GM06990 (cell line): ENCODE measurements around the gene ADGRG2.

ENCODE experiments used
- DNase-seq: peaks from one replicate; pipeline ENCODE4 v3.0.0-alpha.2; 2011; ENCODE audit not compliant: insufficient read length; ENCODE audit errors: extremely low read depth
- H3K27me3 ChIP-seq: replicated peaks from 2 replicates; pipeline ENCODE4 v1.6.0; 2011; ENCODE audit warnings: low read length; ENCODE audit not compliant: control insufficient read depth, insufficient read depth
- H3K36me3 ChIP-seq: 2 replicates; pipeline ENCODE4 v1.5.1; 2011; ENCODE audit warnings: low read length; ENCODE audit not compliant: control insufficient read depth, insufficient read depth
- H3K4me3 ChIP-seq: replicated peaks from 2 replicates; pipeline ENCODE4 v1.5.1; 2011; ENCODE audit warnings: low read depth, mild to moderate bottlenecking, control low read depth, low read length
- TF ChIP-seq, protein P1 (sequence below): IDR thresholded peaks from 2 replicates; pipeline ENCODE4 v1.5.1; 2011; ENCODE audit warnings: low read length, control low read depth, mild to moderate bottlenecking, inconsistent platforms; ENCODE audit not compliant: insufficient read depth, poor library complexity, severe bottlenecking

The ADGRG2 gene

DNA sequence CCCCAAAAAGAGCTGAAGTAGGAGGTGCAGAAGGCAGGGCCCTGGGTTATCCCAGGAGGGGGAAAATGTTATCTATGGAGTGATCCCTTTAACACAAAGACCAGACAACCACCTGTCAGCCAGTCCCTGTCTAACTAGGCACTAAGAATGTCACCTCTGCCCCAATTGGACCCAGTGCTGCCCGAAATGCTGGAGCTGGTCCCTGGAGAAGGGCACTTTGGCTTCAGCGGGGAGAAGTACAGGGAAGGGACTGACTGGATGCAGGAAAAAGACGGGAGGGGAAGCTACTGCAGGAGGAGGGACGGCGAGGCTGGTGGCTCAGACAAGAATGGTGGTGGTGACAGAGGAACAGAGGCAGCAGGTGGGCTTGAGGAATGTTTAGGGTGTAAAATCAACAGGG lies 155.6 kb downstream of the ADGRG2 start:
- TF ChIP-seq, protein P1, sequence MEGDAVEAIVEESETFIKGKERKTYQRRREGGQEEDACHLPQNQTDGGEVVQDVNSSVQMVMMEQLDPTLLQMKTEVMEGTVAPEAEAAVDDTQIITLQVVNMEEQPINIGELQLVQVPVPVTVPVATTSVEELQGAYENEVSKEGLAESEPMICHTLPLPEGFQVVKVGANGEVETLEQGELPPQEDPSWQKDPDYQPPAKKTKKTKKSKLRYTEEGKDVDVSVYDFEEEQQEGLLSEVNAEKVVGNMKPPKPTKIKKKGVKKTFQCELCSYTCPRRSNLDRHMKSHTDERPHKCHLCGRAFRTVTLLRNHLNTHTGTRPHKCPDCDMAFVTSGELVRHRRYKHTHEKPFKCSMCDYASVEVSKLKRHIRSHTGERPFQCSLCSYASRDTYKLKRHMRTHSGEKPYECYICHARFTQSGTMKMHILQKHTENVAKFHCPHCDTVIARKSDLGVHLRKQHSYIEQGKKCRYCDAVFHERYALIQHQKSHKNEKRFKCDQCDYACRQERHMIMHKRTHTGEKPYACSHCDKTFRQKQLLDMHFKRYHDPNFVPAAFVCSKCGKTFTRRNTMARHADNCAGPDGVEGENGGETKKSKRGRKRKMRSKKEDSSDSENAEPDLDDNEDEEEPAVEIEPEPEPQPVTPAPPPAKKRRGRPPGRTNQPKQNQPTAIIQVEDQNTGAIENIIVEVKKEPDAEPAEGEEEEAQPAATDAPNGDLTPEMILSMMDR: no peak
- Histone ChIP-seq H3K4me3 (no peak overlapping the region), H3K36me3 (no peaks in the 10 kb centered on the region), H3K27me3 (no peaks in the 10 kb centered on the region)
- no peak for DNase-seq

DNA sequence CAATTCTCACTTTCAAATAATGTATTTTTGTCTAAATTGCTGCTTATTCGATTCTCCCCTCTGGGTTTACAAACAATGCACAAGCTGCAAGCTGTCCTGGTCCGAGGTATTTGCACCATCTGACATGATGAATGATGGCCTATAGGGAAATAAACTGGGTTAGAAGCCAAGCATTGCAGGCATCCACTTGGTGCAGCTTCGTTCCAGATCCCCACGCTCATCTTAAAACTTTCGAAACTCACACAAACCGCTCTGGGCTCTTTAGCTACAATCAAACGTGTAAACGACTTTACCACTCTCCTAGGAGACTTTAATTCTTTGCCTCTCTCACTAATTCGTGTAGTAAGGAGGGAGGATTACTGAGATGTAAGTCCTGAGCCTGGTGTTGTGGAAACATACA lies 157.4 kb downstream of the ADGRG2 start:
- no peaks in the 10 kb centered on the region for H3K36me3 ChIP-seq
- H3K4me3 ChIP-seq: no peak overlapping the region
- TF ChIP-seq, protein P1: no peak
- DNase-seq: no peak
- no peaks in the 10 kb centered on the region for H3K27me3 ChIP-seq

DNA sequence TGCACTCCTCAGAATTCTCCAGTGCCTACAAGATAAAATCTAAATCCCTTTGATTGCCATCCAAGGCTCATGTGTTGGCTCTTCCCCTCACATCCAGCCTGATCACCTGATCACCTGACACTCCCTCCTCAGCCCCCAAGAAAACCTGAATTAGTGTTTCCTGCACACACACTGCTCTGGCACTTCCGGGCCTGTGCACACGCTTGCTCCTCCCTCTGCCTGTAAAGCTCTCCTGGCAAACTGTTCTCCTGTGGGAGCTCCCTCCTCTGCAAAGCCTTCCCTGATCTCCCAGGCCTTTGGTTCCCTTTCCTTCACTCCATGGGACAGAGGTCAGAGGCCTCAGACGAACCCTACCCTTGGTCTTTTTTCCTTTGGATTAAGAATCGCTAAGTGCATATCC lies 158.2 kb downstream of the ADGRG2 start:
- Histone ChIP-seq H3K4me3 (no peak overlapping the region), H3K27me3 (no peaks in the 10 kb centered on the region), H3K36me3 (no peaks in the 10 kb centered on the region)
- DNase-seq: no peak
- TF ChIP-seq, protein P1: no peak

DNA sequence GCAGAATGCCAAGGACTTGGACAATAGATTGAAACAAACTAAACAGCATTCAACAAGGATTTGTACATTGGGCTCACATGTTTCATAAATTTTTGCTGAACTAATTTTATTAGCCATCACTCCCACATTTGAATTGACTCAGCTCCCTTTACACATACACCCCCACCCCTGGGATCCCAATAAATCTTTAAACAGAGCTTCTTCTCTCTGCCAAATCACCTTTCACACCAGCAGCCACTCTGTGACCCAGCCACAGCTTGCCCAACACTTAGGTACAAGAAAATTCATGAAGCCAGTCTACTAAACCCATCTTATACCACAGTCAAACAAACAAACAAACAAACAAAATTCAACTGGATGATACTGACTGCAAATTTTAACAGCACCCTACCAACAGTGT lies 159.9 kb downstream of the ADGRG2 start:
- H3K27me3 ChIP-seq: no peaks in the 10 kb centered on the region
- H3K4me3 ChIP-seq: no peak overlapping the region
- TF ChIP-seq, protein P1: no peak
- H3K36me3 ChIP-seq: no peaks in the 10 kb centered on the region
- no peak for DNase-seq

DNA sequence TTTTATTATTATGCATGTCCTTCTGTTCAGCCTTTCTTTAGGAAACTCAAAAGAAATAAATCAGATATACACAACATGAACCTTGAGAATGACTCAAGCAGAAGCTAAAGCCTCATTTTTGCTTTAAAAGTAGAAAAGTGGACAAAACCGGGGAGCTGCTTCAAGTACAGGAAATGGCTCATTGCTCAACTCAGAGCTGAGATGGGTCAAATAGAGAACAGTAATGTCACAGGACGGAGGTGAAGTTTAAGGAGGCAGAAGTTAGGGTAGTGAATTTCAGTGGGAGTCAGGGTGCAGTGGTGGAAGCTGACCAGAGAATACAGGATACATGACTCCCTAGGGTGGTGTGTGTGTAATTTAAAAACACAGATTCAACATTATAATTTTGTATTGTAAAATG lies 160.6 kb downstream of the ADGRG2 start:
- Histone ChIP-seq H3K4me3 (no peak overlapping the region), H3K36me3 (no peaks in the 10 kb centered on the region), H3K27me3 (no peaks in the 10 kb centered on the region)
- TF ChIP-seq, protein P1: no peak
- no peak for DNase-seq
